Raji (cell line): ENCODE measurements around the gene NEB.

Source experiments
- POLR2A ChIP-seq: IDR thresholded peaks from 2 replicates; pipeline ENCODE4 v1.6.1; 2011; ENCODE audit warnings: low read depth, low read length, control low read depth; ENCODE audit not compliant: insufficient read depth

NEB gene

GRCh38 chr2:151619337-151619989 lies 114.8 kb downstream of the NEB start:
- no peak for TF ChIP-seq POLR2A

- no peak for TF ChIP-seq POLR2A
Measured at GRCh38 chr2:151616760-151617339, 117.4 kb downstream of the NEB start.

- no peak for TF ChIP-seq POLR2A
Measured at GRCh38 chr2:151614606-151615306, 119.5 kb downstream of the NEB start.

- TF ChIP-seq POLR2A: no peak
Measured at GRCh38 chr2:151614159-151614558, 120.1 kb downstream of the NEB start.

- no peak for TF ChIP-seq POLR2A
Measured at GRCh38 chr2:151611351-151611750, 122.9 kb downstream of the NEB start.

- TF ChIP-seq POLR2A: no peak
Measured at GRCh38 chr2:151610310-151610709, 124.0 kb downstream of the NEB start.

- no peak for TF ChIP-seq POLR2A
Measured at GRCh38 chr2:151609705-151610104, 124.6 kb downstream of the NEB start.

GRCh38 chr2:151577116-151577515 lies 157.2 kb downstream of the NEB start:
- no peak for TF ChIP-seq POLR2A

- TF ChIP-seq POLR2A: no peak
Measured at GRCh38 chr2:151576080-151576479, 158.2 kb downstream of the NEB start.

GRCh38 chr2:151575338-151575737 lies 158.9 kb downstream of the NEB start:
- no peak for TF ChIP-seq POLR2A

- TF ChIP-seq POLR2A: no peak
Measured at GRCh38 chr2:151570191-151570590, 164.1 kb downstream of the NEB start.

GRCh38 chr2:151569167-151569566 lies 165.1 kb downstream of the NEB start:
- TF ChIP-seq POLR2A: no peak

GRCh38 chr2:151568501-151568900 lies 165.8 kb downstream of the NEB start:
- TF ChIP-seq POLR2A: no peak

GRCh38 chr2:151567006-151567405 lies 167.3 kb downstream of the NEB start:
- TF ChIP-seq POLR2A: no peak

GRCh38 chr2:151562398-151562797 lies 171.9 kb downstream of the NEB start:
- no peak for TF ChIP-seq POLR2A

GRCh38 chr2:151560289-151560688 lies 174.0 kb downstream of the NEB start:
- no peak for TF ChIP-seq POLR2A
